Measurements from ENCODE around the gene VASN. TPM values are rescaled to one million over a fixed set of nuclear protein-coding genes. Genes with fewer than 3 reads are reported as not detected.
A peak's percentile ranks its signal among the peaks of the same experiment; 100 is the strongest.
"Not testable (repeated sequence)": the region's sequence is repeated elsewhere in the genome, so short reads cannot be mapped to it uniquely, and the experiment has no call there.

Gene VASN
- total RNA-seq, 2 experiments from 2014 or later: not detected

DNA sequence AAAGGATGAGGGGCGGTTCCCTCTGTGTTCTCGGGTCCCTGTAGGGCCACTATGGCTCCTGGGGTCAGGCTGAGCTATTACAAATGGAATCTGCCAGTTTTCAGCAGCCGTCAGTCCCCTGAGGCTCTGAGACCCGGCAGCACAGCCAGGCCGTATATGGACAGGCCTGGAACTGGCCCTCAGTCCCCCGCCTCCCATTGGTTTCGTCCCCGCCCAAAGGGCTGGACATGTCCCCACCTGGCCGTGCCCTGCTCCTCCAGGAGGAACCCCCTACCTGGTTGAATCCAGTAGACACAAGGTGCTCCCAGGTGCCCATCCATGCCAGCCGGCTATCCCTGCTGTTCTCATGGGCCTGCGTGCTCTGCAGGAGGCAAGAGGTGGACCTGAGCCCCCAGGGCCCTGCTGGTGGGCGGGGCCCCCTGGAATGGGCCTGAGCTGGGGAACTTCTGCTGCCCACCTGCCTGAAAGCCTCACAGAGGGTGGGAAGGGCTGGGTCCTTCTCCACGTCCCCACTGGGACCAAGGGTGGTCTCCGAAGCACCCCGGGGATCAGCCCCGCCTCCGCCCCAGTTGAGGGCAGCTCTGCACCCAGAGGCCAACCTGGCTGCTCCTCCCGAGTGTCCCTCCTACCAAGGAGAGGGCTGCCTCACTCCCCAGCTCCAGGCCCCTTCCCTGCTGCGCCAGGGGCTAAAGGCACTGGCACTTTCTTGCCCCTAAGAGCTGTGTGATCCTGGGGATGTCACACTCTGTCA is 16.8 kb downstream of the VASN start:
- Mint-ChIP-seq H3K27ac (no peak overlapping the region), H3K9me3 (no peaks in the 10 kb centered on the region), H3K4me3 (no peak overlapping the region), H3K36me3 (ENCODE audit: low read depth) (peaks cover 17% of the 10 kb centered on the region), H3K27me3 (no peaks in the 10 kb centered on the region), H3K4me1 (peaks cover 2% of the 10 kb centered on the region)
- DNase-seq: no peak
- CTCF ChIA-PET: interaction anchor here (0.6 to 1.8 kb wide), 2 partner anchors 15 to 605 kb away, joined by 3 to 5 read pairs; no protein-coding TSS in a partner anchor
- POLR2A ChIA-PET: no interaction called here

DNA sequence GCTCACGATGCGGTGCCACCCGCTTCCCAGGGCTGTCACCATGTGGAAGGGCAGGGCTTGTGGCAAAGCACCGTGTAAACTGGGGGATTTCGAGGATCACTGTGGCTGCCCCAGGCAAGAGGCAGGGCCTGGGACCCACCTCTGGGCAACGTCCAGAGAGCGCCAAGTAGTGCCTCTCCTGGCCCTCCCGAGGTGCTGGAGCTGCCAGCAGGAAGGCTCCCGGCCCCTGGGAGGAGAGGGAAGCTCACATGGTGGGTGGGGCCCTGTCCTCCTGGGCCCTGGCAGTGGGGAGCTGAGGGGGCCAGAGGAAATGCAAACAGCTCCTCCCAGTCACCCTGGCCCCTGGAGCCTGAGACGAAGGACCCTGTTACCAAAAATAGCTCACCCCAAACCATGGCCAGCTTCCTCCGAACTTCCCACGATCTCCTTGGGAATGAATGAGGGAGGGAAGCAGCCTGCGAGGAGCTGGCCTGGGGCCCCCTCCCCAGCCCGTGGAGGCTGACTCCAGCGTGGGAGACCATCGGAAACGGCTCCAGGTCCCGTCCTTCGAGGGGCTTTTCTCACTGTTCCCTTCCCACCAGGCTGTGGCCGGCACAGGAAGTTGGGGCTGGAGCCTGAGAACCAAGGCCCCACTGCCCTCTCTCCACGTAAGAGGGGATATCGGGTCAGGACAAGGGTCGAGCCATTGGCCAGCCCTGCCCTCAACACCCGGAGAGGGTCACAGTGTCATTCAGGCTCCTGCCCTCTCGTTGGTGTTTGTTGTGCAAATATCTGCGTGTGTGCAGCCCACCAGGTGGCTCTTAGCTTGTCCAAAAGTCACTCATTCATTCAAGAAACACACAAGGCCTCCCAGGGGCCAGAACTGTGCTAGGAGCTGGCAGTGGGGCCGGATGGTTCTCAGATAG is 17.7 kb downstream of the VASN start:
- no peak for DNase-seq
- H3K4me1 Mint-ChIP-seq: peaks cover 2% of the 10 kb centered on the region
- H3K4me3 Mint-ChIP-seq: no peak overlapping the region
- POLR2A ChIA-PET: no interaction called here
- H3K36me3 Mint-ChIP-seq (ENCODE audit: low read depth): peaks cover 17% of the 10 kb centered on the region
- no peaks in the 10 kb centered on the region for H3K9me3 Mint-ChIP-seq
- no peaks in the 10 kb centered on the region for H3K27me3 Mint-ChIP-seq
- H3K27ac Mint-ChIP-seq: no peak overlapping the region
- CTCF ChIA-PET: interaction anchor here (0.6 to 1.8 kb wide), 5 partner anchors 10 to 604 kb away, joined by 3 to 5 read pairs (median 3); no protein-coding TSS in a partner anchor

DNA sequence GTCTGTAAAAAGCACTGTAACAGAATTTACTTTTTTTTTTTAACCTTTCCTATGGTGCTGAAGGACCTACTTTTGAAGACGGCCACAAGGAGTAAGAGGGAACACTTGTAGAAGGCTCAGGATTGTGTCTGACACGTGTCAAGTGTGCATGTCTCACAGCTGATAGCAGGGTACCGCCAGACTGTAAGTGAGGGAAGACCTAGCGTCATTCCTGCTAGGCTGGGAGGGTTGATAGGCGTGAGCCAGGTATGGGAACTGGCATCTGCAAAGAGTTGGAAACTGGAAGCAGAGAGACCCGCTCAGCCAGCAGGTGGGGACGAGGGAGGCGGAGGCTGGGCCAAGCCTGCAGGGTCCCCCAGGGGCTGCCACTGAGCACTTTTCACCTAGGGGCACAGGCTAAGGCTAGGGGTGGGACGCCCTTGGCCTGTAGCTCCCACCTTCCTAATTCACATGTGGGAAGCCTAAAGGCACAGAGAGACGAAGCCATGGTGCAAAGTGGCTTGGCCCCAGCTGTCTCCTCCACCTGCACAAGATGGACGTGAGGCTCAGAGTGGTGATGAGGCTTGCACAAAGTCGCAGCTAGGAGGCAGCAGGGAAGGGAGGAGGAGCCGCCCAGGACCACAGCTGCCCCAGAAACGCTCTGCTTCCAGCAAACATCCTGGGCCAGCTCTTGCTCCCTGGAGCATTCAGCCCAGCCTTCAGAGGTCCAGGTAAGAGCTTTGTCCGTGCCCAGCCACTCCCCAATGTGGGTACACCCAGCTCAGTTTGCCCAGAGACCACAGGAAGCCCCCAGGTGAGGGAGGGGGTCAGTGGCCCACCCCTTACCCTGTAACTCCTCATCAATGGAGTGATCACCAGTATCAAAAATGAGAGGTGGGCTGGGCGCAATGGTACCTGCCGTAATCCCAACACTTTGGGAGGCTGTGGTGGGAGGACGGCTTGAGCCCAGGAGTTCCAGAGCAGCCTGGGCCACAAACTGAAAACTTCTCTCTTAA is 18.9 kb downstream of the VASN start:
- Mint-ChIP-seq H3K4me3 (no peak overlapping the region), H3K9me3 (no peaks in the 10 kb centered on the region), H3K36me3 (ENCODE audit: low read depth) (peaks cover 18% of the 10 kb centered on the region), H3K27ac (peak overlapping the region; percentile 46), H3K4me1 (no peaks in the 10 kb centered on the region), H3K27me3 (no peaks in the 10 kb centered on the region)
- DNase-seq: no peak
- CTCF ChIA-PET: interaction anchor here (0.9 to 1.8 kb wide), 2 partner anchors 13 to 50 kb away, joined by 5 read pairs; no protein-coding TSS in a partner anchor
- POLR2A ChIA-PET: no interaction called here

DNA sequence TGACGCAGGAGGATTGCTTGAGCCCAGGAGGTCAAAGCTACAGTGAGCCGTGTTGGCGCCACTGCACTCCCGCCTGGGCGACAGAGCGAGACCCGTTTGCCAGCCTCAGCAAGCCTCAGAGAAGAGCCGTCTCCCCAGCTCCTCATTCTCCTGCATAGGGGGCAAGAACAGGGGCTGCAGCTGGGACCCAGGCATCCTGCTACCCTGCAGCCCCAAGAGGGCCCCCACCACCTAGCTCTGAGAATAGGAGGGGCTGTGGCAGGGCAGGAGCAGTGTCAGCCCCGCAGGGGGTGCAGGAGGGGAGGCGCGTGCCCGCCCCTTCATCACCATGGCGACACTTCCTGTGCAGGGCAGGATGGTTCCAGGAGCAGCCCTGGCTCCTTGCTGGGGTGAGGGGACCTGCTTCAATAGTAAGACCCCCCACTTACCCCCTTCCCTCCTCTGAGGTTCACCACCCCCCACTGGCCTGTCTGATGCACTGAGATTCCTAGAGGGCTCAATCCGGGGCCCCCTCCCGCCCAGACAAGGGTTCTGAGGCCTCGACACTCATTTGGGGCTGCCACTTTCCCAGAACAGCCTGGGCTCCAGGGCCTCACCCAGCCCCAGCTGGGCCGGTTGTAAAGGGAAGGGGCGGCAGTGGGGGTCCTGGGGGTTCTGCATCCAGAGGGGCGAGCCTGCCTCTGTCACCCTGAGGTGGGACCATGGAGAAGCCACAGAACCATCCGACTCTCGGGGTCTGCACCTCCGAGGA is 20.2 kb downstream of the VASN start:
- H3K9me3 Mint-ChIP-seq: no peaks in the 10 kb centered on the region
- POLR2A ChIA-PET: no interaction called here
- no peak overlapping the region for H3K27ac Mint-ChIP-seq
- CTCF ChIA-PET: interaction anchor here (0.5 to 1.3 kb wide), 3 partner anchors 14 to 148 kb away, joined by 3 to 5 read pairs (median 3); no protein-coding TSS in a partner anchor
- no peak overlapping the region for H3K4me3 Mint-ChIP-seq
- peak; percentile 17 for DNase-seq
- no peaks in the 10 kb centered on the region for H3K27me3 Mint-ChIP-seq
- H3K4me1 Mint-ChIP-seq: no peaks in the 10 kb centered on the region
- H3K36me3 Mint-ChIP-seq (ENCODE audit: low read depth): peaks cover 24% of the 10 kb centered on the region

DNA sequence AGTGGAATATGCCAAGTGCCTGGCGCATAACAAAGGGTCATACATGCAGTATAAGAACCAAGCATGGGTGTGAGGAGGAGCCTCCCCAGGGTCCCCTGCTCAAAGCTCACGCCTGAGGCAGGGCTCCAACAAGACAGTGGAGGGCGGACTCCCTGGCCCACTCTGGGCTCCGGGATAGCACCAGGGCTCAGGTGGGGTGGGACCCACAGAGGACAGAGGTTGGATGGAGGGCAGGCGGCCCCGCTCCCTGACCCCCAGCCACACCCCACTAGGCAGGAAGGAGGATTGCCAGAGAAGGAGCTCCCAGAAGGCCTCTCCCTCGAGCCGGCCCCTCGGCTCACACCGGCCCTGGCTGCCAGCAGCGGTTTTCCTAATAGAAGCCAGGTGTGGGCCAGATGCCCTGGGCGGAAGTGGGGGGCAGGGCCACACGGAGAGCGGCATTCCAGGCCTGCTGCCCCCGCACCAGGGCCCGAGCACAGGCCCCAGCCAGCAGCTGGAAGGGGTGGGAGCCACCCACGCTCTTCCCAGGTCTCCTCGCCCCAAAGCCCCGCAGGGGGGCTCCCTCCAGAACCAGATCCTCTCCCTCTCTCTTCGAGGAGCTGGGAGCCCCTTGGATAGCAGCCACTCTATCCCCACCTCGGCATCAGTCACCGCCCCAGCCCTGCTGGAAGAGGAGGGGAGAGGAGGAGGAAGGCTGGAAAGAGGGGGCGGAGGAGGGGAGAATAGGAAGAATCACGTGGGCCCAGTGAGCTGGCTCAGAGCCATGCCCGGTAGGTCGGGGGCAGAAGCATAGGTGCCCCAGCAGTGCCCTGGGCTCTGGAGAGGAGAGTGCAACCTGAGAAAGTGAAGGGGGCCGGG is 21.0 kb downstream of the VASN start:
- H3K4me1 Mint-ChIP-seq: no peaks in the 10 kb centered on the region
- ChIA-PET POLR2A (no interaction called here), CTCF (interaction anchor here (0.5 to 1.6 kb wide), 4 partner anchors 10 to 148 kb away, joined by 3 to 6 read pairs (median 4); no protein-coding TSS in a partner anchor)
- no peak overlapping the region for H3K27ac Mint-ChIP-seq
- DNase-seq: no peak
- H3K4me3 Mint-ChIP-seq: no peak overlapping the region
- no peaks in the 10 kb centered on the region for H3K9me3 Mint-ChIP-seq
- H3K27me3 Mint-ChIP-seq: no peaks in the 10 kb centered on the region
- peaks cover 20% of the 10 kb centered on the region for H3K36me3 Mint-ChIP-seq (ENCODE audit: low read depth)

DNA sequence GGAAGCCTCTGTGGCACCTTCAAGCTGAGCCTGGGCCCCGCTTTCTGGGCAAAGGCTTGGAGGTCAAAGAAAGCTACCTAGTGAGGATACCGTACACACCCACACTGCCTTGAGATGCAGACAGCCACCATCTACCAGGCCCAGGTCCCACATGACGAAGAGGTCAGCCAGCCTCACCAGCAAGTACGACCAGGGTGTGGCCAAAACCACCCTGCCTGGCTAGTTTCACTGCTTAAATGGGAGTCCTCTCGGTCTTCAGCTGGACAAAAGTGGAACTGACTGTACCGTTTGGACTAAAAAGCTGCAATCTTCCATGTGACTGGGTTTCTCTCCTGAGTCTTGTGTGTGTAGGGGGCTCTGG is 21.6 kb downstream of the VASN start:
- H3K36me3 Mint-ChIP-seq (ENCODE audit: low read depth): peaks cover 20% of the 10 kb centered on the region
- CTCF ChIA-PET: interaction anchor here (0.6 to 1.6 kb wide), 3 partner anchors 9 to 139 kb away, joined by 3 to 6 read pairs (median 3); no protein-coding TSS in a partner anchor

DNA sequence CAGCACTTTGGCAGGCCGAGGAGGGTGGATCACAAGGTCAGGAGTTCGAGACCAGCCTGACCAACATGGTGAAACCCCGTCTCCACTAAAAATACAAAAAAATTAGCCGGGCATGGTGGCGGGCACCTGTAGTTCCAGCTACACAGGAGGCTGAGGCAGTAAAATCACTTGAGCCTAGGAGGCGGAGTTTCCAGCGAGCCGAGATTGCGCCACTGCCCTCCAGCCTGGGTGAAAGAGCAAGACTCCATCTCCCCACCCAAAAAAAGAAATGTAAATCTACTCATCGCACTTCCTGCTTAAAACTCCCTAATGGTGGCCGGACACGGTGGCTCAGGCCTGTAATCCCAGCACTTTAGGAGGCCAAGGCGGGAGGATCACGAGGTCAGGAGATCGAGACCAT is 22.2 kb downstream of the VASN start:
- H3K9me3 Mint-ChIP-seq, H3K27ac Mint-ChIP-seq, H3K4me1 Mint-ChIP-seq, H3K27me3 Mint-ChIP-seq, POLR2A ChIA-PET, DNase-seq, H3K4me3 Mint-ChIP-seq: not testable (repeated sequence)
- CTCF ChIA-PET: interaction anchor here (1.4 to 1.6 kb wide), 2 partner anchors 9 to 140 kb away, joined by 3 to 6 read pairs; no protein-coding TSS in a partner anchor
- peaks cover 20% of the 10 kb centered on the region for H3K36me3 Mint-ChIP-seq (ENCODE audit: low read depth)

More for the DNA sequence above, 21.6 kb downstream of the VASN start:
- POLR2A ChIA-PET: no interaction called here
- no peak overlapping the region for H3K4me3 Mint-ChIP-seq
- DNase-seq: no peak
- no peaks in the 10 kb centered on the region for H3K4me1 Mint-ChIP-seq
- no peaks in the 10 kb centered on the region for H3K27me3 Mint-ChIP-seq
- no peak overlapping the region for H3K27ac Mint-ChIP-seq
- H3K9me3 Mint-ChIP-seq: no peaks in the 10 kb centered on the region

DNA sequence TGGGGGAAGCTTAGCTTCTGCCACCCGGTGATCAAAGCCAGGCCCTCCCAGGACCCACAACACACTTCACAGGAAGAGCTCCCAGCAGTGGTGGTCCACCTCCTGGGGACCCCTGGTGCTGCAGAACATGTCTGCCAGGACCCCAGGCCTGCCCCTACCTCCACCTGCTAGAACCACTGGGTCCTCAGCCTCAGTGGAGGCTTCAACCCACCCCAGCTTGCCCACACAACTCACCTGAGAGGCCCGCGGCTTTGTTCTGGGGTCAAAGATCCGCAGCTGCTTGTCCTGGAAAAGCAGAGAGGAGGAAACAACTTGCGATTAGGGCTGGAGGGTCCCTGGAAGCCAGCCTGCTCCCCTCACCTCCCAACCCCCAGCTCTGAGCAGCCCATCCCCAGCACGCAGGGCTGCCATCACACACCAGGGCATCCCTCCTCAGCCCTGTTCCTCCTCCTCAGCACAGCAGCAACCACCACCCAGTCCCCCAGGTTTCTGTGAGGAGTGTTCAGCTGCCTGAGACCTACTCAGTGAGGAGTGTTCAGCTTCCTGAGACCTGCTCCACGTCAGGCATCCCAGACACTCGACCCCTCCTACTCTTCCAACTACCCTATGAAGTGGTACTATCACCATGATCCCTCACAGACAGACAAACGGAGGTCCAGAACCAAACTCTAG is 23.5 kb downstream of the VASN start:
- Mint-ChIP-seq H3K9me3 (no peaks in the 10 kb centered on the region), H3K27me3 (no peaks in the 10 kb centered on the region), H3K27ac (no peak overlapping the region), H3K36me3 (ENCODE audit: low read depth) (peaks cover 27% of the 10 kb centered on the region), H3K4me1 (no peaks in the 10 kb centered on the region), H3K4me3 (no peak overlapping the region)
- POLR2A ChIA-PET: no interaction called here
- CTCF ChIA-PET: no interaction called here
- DNase-seq: no peak

DNA sequence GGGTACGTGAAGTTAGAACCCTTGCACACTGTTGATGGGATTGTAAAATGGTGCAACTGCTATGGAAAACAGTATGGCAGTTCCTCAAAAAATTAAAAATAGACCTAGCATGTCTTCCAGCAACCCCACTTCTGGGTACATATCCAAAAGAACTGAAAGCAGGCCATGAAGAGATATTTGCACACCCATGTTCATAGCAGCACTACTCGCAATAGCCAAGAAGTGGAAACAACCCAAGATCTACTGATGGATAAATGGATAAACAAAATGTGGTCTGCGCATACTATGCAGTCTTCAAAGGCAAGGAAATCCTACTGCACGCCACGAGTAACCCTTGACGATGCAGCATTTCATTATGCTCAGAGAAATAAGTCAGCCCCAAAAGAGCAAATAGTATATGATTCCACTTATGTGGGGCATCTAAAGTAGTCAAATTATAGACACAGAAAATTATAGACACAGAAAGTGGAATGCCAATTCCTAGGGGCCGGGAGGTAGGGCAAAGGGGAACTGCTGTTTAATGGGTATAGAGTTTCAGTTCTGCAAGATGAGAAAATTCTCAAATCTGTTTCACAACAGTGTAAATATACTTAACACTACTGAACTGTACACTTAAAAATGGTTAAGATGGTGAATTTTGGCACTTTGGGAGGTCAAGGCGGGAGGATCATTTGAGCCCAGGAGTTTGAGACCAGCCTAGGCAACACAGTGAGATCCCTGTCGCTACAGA is 27.5 kb downstream of the VASN start:
- POLR2A ChIA-PET: no interaction called here
- no peak for DNase-seq
- H3K27me3 Mint-ChIP-seq: no peaks in the 10 kb centered on the region
- H3K36me3 Mint-ChIP-seq (ENCODE audit: low read depth): peaks cover 44% of the 10 kb centered on the region
- CTCF ChIA-PET: interaction anchor here (1.2 kb wide), 1 partner anchor 11 kb away, joined by 3 read pairs; no protein-coding TSS in a partner anchor
- H3K27ac Mint-ChIP-seq: no peak overlapping the region
- peaks cover 2% of the 10 kb centered on the region for H3K4me1 Mint-ChIP-seq
- H3K9me3 Mint-ChIP-seq: no peaks in the 10 kb centered on the region
- H3K4me3 Mint-ChIP-seq: no peak overlapping the region

DNA sequence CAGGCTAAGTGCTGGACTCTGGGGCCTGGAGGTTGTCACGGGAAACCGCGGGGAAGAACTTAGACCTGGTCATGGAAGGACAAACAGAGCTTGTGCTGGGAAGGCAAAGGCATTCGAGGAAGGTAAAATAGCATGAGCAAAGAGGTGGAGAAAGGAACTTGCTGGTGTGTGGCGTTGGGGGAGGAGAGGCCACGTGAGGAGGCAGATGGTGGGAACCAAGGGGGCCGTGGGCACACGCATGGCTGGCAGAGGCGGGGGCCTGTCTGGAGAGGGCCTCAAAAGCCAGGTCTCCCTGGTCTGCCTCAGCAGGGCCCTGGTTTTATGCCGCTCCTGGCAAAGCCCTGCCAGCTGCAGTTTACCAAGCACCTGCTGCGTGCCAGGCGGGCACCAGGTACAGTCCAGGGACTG is 29.4 kb downstream of the VASN start:
- no peaks in the 10 kb centered on the region for H3K9me3 Mint-ChIP-seq
- H3K36me3 Mint-ChIP-seq (ENCODE audit: low read depth): peaks cover 50% of the 10 kb centered on the region
- CTCF ChIA-PET: interaction anchor here (0.7 to 1.8 kb wide), 2 partner anchors 20 to 41 kb away, joined by 6 read pairs; no protein-coding TSS in a partner anchor
- no peaks in the 10 kb centered on the region for H3K27me3 Mint-ChIP-seq
- H3K4me1 Mint-ChIP-seq: peaks cover 5% of the 10 kb centered on the region
- no peak overlapping the region for H3K27ac Mint-ChIP-seq
- POLR2A ChIA-PET: interaction anchor here (0.6 kb wide), 1 partner anchor 51 kb away, joined by 3 read pairs; no protein-coding TSS in a partner anchor
- DNase-seq: no peak
- no peak overlapping the region for H3K4me3 Mint-ChIP-seq
